Type B pancreatic cell (in vitro differentiated cells): ENCODE measurements around the gene SBF1. TPM values are rescaled to one million over a fixed set of nuclear protein-coding genes. Genes with fewer than 3 reads are reported as not detected.
"Not testable (repeated sequence)": the region's sequence is repeated elsewhere in the genome, so short reads cannot be mapped to it uniquely, and the experiment has no call there.

Experiments used
- DNase-seq: peaks from one replicate; pipeline ENCODE4 v3.0.0; 2021; ENCODE audit warnings: mixed read lengths; ENCODE audit not compliant: unreplicated experiment; ENCODE audit errors: extremely low spot score
- H3K27ac Mint-ChIP-seq: 2 replicates; pipeline ENCODE4 v1.8.0; 2021; ENCODE audit warnings: mild to moderate bottlenecking, mixed read lengths
- H3K27me3 Mint-ChIP-seq: 2 replicates; pipeline ENCODE4 v1.8.0; 2021; ENCODE audit warnings: mixed read lengths
- H3K36me3 Mint-ChIP-seq: 2 replicates; pipeline ENCODE4 v1.8.0; 2021; ENCODE audit warnings: mixed read lengths
- H3K4me1 Mint-ChIP-seq: one replicate; pipeline ENCODE4 v1.8.0; 2021; ENCODE audit warnings: mixed read lengths; ENCODE audit not compliant: unreplicated experiment
- H3K4me3 Mint-ChIP-seq: 2 replicates; pipeline ENCODE4 v1.8.0; 2021; ENCODE audit warnings: mild to moderate bottlenecking, mixed read lengths
- H3K9me3 Mint-ChIP-seq: 2 replicates; pipeline ENCODE4 v1.8.0; 2021; ENCODE audit warnings: mixed read lengths
- total RNA-seq: library from RNA; stranded (reverse); gene quantifications from 2 replicates; pipeline ENCODE4 v1.2.1, GENCODE V29; 2021; ENCODE audit warnings: low replicate concordance
- TF ChIP-seq, protein P1 (sequence below): fragments of 200-600 bp; sonication (generic); conservative IDR thresholded peaks from 2 replicates; pipeline ENCODE4 v1.5.0; 2021; ENCODE audit warnings: antibody characterized with exemption, mild to moderate bottlenecking

The SBF1 gene
- total RNA-seq, 1 donor from 2014 or later: 119 TPM

DNA sequence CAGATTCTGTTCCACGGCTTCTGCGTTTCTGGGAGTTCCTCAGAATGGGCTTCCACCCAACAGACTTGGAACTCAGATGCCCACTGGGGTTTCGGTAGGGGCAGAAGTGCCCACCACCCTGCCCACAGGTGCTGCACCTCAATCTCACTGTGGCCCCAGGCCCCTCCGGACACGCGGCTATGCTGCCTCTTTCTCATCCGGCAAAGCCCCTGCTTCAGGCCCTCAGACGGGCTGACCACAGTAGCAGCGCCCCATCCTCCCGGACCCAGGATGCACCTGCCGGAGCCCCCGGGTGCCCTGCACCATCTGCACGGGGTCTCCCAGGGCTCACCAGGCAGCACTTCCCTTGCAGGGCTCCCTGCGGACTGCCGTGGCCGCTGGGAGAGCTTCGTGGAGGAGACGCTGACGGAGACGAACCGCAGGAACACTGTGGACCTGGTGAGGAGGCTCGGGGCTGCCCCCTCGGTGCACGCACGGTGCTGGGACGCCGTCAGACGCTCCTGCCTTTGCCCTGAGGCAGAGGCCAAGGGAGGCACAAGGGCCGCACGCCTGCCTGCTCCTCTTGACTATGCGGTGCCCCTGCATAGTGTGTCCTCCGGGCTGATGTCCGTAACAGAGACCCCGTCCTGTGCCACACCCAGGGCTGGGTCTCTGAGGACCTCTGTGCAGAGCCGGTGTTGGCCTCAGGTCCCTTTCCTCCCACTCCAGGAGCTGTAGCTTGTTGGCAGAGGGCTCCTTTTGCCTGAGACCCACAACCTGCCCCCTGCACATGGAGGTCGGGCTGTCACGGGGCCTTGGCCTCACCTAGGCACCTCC is 38.6 kb downstream of the SBF1 start:
- TF ChIP-seq, protein P1, sequence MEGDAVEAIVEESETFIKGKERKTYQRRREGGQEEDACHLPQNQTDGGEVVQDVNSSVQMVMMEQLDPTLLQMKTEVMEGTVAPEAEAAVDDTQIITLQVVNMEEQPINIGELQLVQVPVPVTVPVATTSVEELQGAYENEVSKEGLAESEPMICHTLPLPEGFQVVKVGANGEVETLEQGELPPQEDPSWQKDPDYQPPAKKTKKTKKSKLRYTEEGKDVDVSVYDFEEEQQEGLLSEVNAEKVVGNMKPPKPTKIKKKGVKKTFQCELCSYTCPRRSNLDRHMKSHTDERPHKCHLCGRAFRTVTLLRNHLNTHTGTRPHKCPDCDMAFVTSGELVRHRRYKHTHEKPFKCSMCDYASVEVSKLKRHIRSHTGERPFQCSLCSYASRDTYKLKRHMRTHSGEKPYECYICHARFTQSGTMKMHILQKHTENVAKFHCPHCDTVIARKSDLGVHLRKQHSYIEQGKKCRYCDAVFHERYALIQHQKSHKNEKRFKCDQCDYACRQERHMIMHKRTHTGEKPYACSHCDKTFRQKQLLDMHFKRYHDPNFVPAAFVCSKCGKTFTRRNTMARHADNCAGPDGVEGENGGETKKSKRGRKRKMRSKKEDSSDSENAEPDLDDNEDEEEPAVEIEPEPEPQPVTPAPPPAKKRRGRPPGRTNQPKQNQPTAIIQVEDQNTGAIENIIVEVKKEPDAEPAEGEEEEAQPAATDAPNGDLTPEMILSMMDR: no peak
- H3K27ac Mint-ChIP-seq: no peak overlapping the region
- no peaks in the 10 kb centered on the region for H3K9me3 Mint-ChIP-seq
- no peak for DNase-seq
- no peak overlapping the region for H3K4me3 Mint-ChIP-seq
- H3K27me3 Mint-ChIP-seq: no peaks in the 10 kb centered on the region
- peaks cover 4% of the 10 kb centered on the region for H3K36me3 Mint-ChIP-seq
- no peaks in the 10 kb centered on the region for H3K4me1 Mint-ChIP-seq

DNA sequence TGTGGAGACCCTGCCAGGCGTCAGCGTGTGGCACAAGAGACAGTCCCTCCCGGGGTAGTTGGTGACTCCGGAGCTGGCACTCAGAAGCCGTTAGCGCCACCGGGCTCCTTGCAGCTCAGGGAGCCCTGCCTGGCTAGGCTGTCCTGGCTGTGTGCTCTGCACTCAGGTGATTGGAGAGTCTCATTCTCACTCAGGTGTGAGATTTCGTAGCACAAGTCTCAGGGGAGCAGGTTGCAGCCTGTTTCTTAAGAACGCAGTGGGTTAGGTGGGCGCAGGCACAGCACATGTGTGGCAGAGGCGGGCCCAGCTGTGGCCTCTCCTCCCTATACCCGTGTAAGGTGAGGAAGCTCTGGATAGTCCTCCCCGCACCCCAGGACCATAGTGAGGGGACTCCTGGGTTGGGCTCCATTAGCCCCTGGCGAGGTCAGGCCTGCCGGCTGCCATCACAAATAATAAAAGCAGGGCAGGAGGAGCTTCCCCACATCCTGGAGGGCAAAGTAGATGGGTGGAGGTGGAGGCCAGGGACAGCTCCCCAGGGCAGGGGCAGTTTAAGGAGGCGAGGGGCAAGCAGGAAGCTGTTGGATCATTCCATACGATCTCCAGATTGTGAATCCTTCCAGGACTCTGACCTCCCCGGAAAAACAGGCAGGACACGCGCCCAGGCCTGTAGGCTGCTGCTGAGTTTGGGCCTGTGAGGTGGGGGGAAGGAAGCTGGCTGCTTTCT is 39.4 kb downstream of the SBF1 start:
- Mint-ChIP-seq H3K4me1 (no peaks in the 10 kb centered on the region), H3K4me3 (no peak overlapping the region), H3K27me3 (no peaks in the 10 kb centered on the region), H3K9me3 (no peaks in the 10 kb centered on the region), H3K27ac (no peak overlapping the region), H3K36me3 (peaks cover 4% of the 10 kb centered on the region)
- DNase-seq: no peak
- TF ChIP-seq, protein P1: no peak

DNA sequence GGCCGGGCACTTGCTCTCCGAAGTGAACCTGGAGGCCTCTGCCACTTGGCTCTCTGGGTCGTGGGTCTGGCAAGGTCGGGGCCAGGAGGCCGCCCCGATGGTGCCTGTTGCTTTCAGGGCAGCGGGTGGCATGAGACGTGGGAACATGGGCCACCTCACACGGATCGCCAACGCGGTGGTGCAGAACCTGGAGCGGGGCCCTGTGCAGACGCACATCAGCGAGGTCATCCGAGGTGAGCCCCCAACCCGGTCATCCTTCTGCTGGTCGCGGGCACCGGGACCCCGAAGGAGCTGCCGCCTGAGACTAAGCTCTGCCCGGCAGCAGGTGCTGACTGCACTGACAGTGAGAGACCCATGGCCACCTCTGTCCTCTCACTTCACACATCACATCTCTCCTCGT is 40.0 kb downstream of the SBF1 start:
- H3K9me3 Mint-ChIP-seq: no peaks in the 10 kb centered on the region
- peaks cover 4% of the 10 kb centered on the region for H3K36me3 Mint-ChIP-seq
- H3K27ac Mint-ChIP-seq: no peak overlapping the region
- DNase-seq: no peak
- H3K27me3 Mint-ChIP-seq: no peaks in the 10 kb centered on the region
- H3K4me3 Mint-ChIP-seq: no peak overlapping the region
- no peaks in the 10 kb centered on the region for H3K4me1 Mint-ChIP-seq
- TF ChIP-seq, protein P1: no peak

GRCh38 chr22:50432877-50433510 is 41.8 kb downstream of the SBF1 start:
- not testable (repeated sequence) for H3K27ac Mint-ChIP-seq, DNase-seq, H3K4me1 Mint-ChIP-seq, H3K4me3 Mint-ChIP-seq, H3K9me3 Mint-ChIP-seq, H3K27me3 Mint-ChIP-seq
- H3K36me3 Mint-ChIP-seq: peaks cover 11% of the 10 kb centered on the region

DNA sequence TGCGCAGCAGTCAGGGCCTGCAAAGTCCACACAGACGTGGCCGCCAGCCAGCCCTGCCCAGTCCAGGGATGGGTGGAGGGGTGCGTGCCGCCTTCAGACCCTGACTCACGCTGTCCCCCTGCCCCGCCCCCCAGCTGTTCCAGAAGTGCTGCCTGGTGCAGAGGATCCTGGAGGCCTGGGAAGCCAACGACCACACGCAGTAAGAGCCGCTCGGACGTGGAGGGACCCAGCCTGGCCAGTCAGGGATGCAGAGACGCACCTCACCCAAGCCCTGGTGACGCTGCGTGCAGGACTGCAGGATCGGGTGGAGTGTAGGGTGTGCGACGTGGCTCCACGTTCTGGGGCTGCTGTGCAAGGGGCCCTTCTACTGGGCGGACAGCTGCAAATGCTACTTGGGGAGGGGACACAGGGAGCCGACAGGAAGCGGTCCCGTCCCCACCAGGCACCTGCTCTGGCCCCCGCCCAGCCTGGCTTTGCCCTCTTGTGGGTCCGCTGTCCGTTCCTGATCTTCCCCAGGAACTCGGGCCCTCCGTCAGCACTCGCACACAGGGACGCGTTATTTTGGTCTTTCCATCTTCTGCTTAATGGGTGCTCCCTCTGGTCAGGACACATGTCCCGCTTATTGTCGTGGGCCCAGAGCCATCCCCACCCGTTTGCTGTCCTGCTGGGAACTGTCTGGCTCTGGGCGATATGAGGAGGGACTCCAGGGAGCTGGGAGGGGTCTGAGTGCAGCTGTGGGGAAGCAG is 42.5 kb downstream of the SBF1 start:
- no peaks in the 10 kb centered on the region for H3K4me1 Mint-ChIP-seq
- H3K9me3 Mint-ChIP-seq: no peaks in the 10 kb centered on the region
- no peak for DNase-seq
- TF ChIP-seq, protein P1: no peak
- no peak overlapping the region for H3K27ac Mint-ChIP-seq
- H3K4me3 Mint-ChIP-seq: no peak overlapping the region
- H3K36me3 Mint-ChIP-seq: peaks cover 11% of the 10 kb centered on the region
- H3K27me3 Mint-ChIP-seq: no peaks in the 10 kb centered on the region
